Panc1 (cell line): ENCODE measurements around the gene FGR. TPM values are rescaled to one million over a fixed set of nuclear protein-coding genes. Genes with fewer than 3 reads are reported as not detected.

Experiments
- ATAC-seq: fragments of 200-7000 bp; cut with Tn5 transposase; 2 replicates; pipeline ENCODE4 v1.9.1; 2020; ENCODE audit warnings: mild to moderate bottlenecking, moderate library complexity
- BruUV-seq: library from RNA; stranded (reverse); fragments of 400-500 nt; replicated peaks from 2 replicates; lab custom pipeline; 2021; lab: Mats Ljungman, UMichigan
- CTCF ChIA-PET: fragments of 300-600 bp; sonication (Branson Sonifier 250); formaldehyde crosslinking; loops from one replicate; lab custom pipeline; 2022; ENCODE audit warnings: antibody characterized with exemption; lab: Charles Lee
- POLR2A ChIA-PET: fragments of 300-600 bp; sonication (Branson Sonifier 250); formaldehyde crosslinking; loops from one replicate; lab custom pipeline; 2022; ENCODE audit warnings: antibody characterized with exemption; lab: Charles Lee
- DNase-seq: peaks from one replicate; pipeline ENCODE4 v3.0.0-alpha.2; 2010; ENCODE audit warnings: low read depth, low spot score
- H3K27ac ChIP-seq: 2 replicates; pipeline ENCODE4 v1.5.1; 2011; ENCODE audit warnings: mild to moderate bottlenecking, low read length, inconsistent platforms
- H3K27me3 ChIP-seq: fragments of 200-500 bp; sonication (Bioruptor generic); 2 replicates; pipeline ENCODE4 v1.6.0; 2014; ENCODE audit warnings: low read length, inconsistent platforms; ENCODE audit not compliant: control insufficient read depth, insufficient read depth
- H3K36me3 ChIP-seq: fragments of 200-500 bp; sonication (Bioruptor generic); 2 replicates; pipeline ENCODE4 v1.5.1; 2014; ENCODE audit warnings: inconsistent platforms, mild to moderate bottlenecking, low read length, moderate library complexity; ENCODE audit not compliant: control insufficient read depth, insufficient read depth
- H3K4me1 ChIP-seq: 2 replicates; pipeline ENCODE4 v1.5.1; 2011; ENCODE audit warnings: inconsistent platforms, mild to moderate bottlenecking, low read length, moderate library complexity; ENCODE audit not compliant: control insufficient read depth, insufficient read depth
- H3K4me3 ChIP-seq, 2 experiments: 2 replicates each; pipeline ENCODE4 v1.5.1; 2011 to 2012; ENCODE audit warnings: low read depth in 2 of 2, low read length in 2 of 2, mild to moderate bottlenecking in 2 of 2, inconsistent platforms in 1 of 2, moderate library complexity in 1 of 2
- H3K9me3 ChIP-seq: fragments of 200-500 bp; sonication (Bioruptor generic); 2 replicates; pipeline ENCODE4 v1.5.1; 2014; ENCODE audit warnings: low read depth, mild to moderate bottlenecking, inconsistent platforms, low read length, moderate library complexity; ENCODE audit not compliant: control insufficient read depth, insufficient read depth
- CTCF ChIP-seq: fragments of 450-650 bp; IDR thresholded peaks from 2 replicates; pipeline ENCODE4 v1.5.1; 2017; ENCODE audit warnings: mild to moderate bottlenecking
- POLR2AphosphoS5 ChIP-seq: IDR thresholded peaks from 2 replicates; pipeline ENCODE4 v1.6.1; 2012; ENCODE audit warnings: mild to moderate bottlenecking, low read depth, low read length, moderate library complexity
- REST ChIP-seq, 2 experiments: IDR thresholded peaks; 2 replicates each; pipeline ENCODE4 v1.6.1; 2011 to 2012; ENCODE audit warnings: low read depth in 2 of 2, control low read depth in 1 of 2, low read length in 1 of 2, mild to moderate bottlenecking in 1 of 2, moderate library complexity in 1 of 2; ENCODE audit not compliant: insufficient read depth in 1 of 2
- SIN3A ChIP-seq: IDR thresholded peaks from 2 replicates; pipeline ENCODE4 v1.6.1; 2012; ENCODE audit warnings: low read depth, mild to moderate bottlenecking, low read length, moderate library complexity, borderline replicate concordance; ENCODE audit not compliant: insufficient read depth
- TCF7L2 ChIP-seq: IDR thresholded peaks from 2 replicates; pipeline ENCODE4 v1.6.1; 2011; ENCODE audit warnings: mild to moderate bottlenecking, low read depth, low read length, inconsistent platforms
- in situ Hi-C: cut with HindIII; loops from 2 replicates; pipeline ENCODE4 v1.10.0; 2016; ENCODE audit warnings: low sequenced_read_pairs, low pct_unique_long_range_greater_than_20kb
- intact Hi-C: fragments of 100-400 bp; cut with micrococcal nuclease; formaldehyde crosslinking; loops from one replicate; pipeline ENCODE4 v1.10.0; 2022; ENCODE audit not compliant: unreplicated experiment
- total RNA-seq: library from RNA; stranded (reverse); gene quantifications from one replicate; pipeline ENCODE4 v1.2.1, GENCODE V29; 2021; ENCODE audit not compliant: unreplicated experiment

FGR gene
- total RNA-seq, 1 experiment from 2014 or later, result 0.18 TPM

GRCh38 chr1:27614625-27615344 is 20.2 kb downstream of the FGR start:
- Histone ChIP-seq H3K9me3 (no peaks in the 10 kb centered on the region), H3K27me3 (no peaks in the 10 kb centered on the region), H3K4me1 (no peaks in the 10 kb centered on the region), H3K36me3 (no peaks in the 10 kb centered on the region), H3K27ac (no peak overlapping the region), H3K4me3 (no peak overlapping the region)
- TF ChIP-seq CTCF, result no peak
- TF ChIP-seq TCF7L2, result no peak
- TF ChIP-seq REST (IDR thresholded peaks at IDR 0.05; ENCODE audit: insufficient read depth in 1 of 2, low read depth in 2 of 2, low read length in 1 of 2), result no peak
- no peak for TF ChIP-seq SIN3A
- no peak for TF ChIP-seq POLR2AphosphoS5
- CTCF ChIA-PET, result interaction anchor here (0.7 kb wide), 1 partner anchor 45 kb away, joined by 3 read pairs; no protein-coding TSS in a partner anchor
- BruUV-seq, result no TSS peak
- ATAC-seq (no peak), DNase-seq (no peak)
- POLR2A ChIA-PET, result interaction anchor here (0.5 kb wide), 1 partner anchor 24 kb away, joined by 4 read pairs; no protein-coding TSS in a partner anchor
- intact Hi-C loops (no loop called here), in situ Hi-C loops (no loop called here)

- no TSS peak for BruUV-seq
- intact Hi-C loops (no loop called here), in situ Hi-C loops (no loop called here)
- Histone ChIP-seq H3K27me3 (no peaks in the 10 kb centered on the region), H3K9me3 (no peaks in the 10 kb centered on the region), H3K4me3 (no peak overlapping the region), H3K4me1 (no peaks in the 10 kb centered on the region), H3K36me3 (no peaks in the 10 kb centered on the region), H3K27ac (no peak overlapping the region)
- ATAC-seq (no peak), DNase-seq (no peak)
- ChIA-PET CTCF (no interaction called here), POLR2A (interaction anchor here (0.5 kb wide), 1 partner anchor 25 kb away, joined by 4 read pairs; no protein-coding TSS in a partner anchor)
- TF ChIP-seq REST (IDR thresholded peaks at IDR 0.05; ENCODE audit: insufficient read depth in 1 of 2, low read depth in 2 of 2, low read length in 1 of 2) (no peak), SIN3A (no peak), TCF7L2 (no peak), CTCF (no peak), POLR2AphosphoS5 (no peak)
Measured at GRCh38 chr1:27614043-27614624, 20.9 kb downstream of the FGR start.
